ENCODE data around the gene FDCSP. TPM values are rescaled to one million over a fixed set of nuclear protein-coding genes. Genes with fewer than 3 reads are reported as not detected.

Gene FDCSP
- total RNA-seq, 1 donor from 2014 or later: not detected

DNA sequence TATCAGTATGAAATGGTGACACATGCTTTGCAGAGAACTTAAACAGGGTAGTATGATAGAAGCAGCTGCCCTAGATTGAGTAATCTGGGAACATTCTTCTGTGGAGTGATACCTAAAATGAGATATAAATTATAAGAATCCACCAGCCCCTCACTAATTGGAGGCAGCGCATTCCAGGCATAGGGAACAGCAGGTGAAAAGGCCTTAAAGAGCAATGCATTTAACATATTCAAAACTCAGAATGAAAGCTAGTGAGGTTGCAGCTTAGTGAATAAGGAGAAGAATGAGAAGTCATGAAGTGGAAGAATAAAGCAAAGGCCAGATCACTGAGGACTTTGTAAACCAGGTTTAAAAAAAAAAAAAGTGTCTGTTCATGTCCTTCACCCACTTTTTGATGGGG lies 35.3 kb upstream of the FDCSP start:
- TF ChIP-seq CTCF (IDR thresholded peaks at IDR 0.05; ENCODE audit: insufficient read depth, low read depth, low read length): no peak
- no peak for TF ChIP-seq EZH2 (IDR thresholded peaks at IDR 0.05; ENCODE audit: insufficient read depth, low read length)

GRCh38 chr4:70191647-70192046 lies 34.3 kb upstream of the FDCSP start:
- Mint-ChIP-seq H3K27ac (ENCODE audit: unreplicated experiment) (no peak overlapping the region), H3K4me3 (ENCODE audit: unreplicated experiment) (no peak overlapping the region), H3K36me3 (ENCODE audit: low read depth, unreplicated experiment) (no peaks in the 10 kb centered on the region), H3K4me1 (ENCODE audit: low read depth, unreplicated experiment) (no peaks in the 10 kb centered on the region), H3K9me3 (ENCODE audit: unreplicated experiment) (no peaks in the 10 kb centered on the region), H3K27me3 (ENCODE audit: low read depth, unreplicated experiment) (no peaks in the 10 kb centered on the region)
- H3K4me2 ChIP-seq (ENCODE audit: low read length): no peak overlapping the region
- FAIRE-seq (no peak), DNase-seq (ENCODE audit: low read depth) (no peak)
- no peak overlapping the region for H2AFZ ChIP-seq (ENCODE audit: low read depth, low read length)
- H3K79me2 ChIP-seq (ENCODE audit: insufficient read depth, low read length): no peaks in the 10 kb centered on the region
- H3K36me3 ChIP-seq (ENCODE audit: insufficient read depth, low read length): no peaks in the 10 kb centered on the region
- H3K9me3 ChIP-seq (ENCODE audit: insufficient read depth, low read depth, low read length): no peaks in the 10 kb centered on the region
- H3K4me3 ChIP-seq (ENCODE audit: insufficient read depth, low read depth, low read length): no peak overlapping the region
- H3K27ac ChIP-seq (ENCODE audit: low read depth, low read length): no peak overlapping the region
- TF ChIP-seq EZH2 (IDR thresholded peaks at IDR 0.05; ENCODE audit: insufficient read depth, low read length): no peak
- H3K9ac ChIP-seq (ENCODE audit: low read length): no peak overlapping the region
- no peaks in the 10 kb centered on the region for H4K20me1 ChIP-seq (ENCODE audit: insufficient read depth, low read length)
- no peaks in the 10 kb centered on the region for H3K27me3 ChIP-seq (ENCODE audit: insufficient read depth, low read length)
- H3K4me1 ChIP-seq (ENCODE audit: insufficient read depth, low read length): no peaks in the 10 kb centered on the region

More for the DNA sequence above, 35.3 kb upstream of the FDCSP start:
- Mint-ChIP-seq H3K27me3 (ENCODE audit: low read depth, unreplicated experiment) (no peaks in the 10 kb centered on the region), H3K4me3 (ENCODE audit: unreplicated experiment) (no peak overlapping the region), H3K9me3 (ENCODE audit: unreplicated experiment) (no peaks in the 10 kb centered on the region), H3K4me1 (ENCODE audit: low read depth, unreplicated experiment) (no peaks in the 10 kb centered on the region), H3K36me3 (ENCODE audit: low read depth, unreplicated experiment) (no peaks in the 10 kb centered on the region), H3K27ac (ENCODE audit: unreplicated experiment) (no peak overlapping the region)
- H3K79me2 ChIP-seq (ENCODE audit: insufficient read depth, low read length): no peaks in the 10 kb centered on the region
- H3K4me1 ChIP-seq (ENCODE audit: insufficient read depth, low read length): no peaks in the 10 kb centered on the region
- H2AFZ ChIP-seq (ENCODE audit: low read depth, low read length): no peak overlapping the region
- no peak overlapping the region for H3K9ac ChIP-seq (ENCODE audit: low read length)
- DNase-seq (ENCODE audit: low read depth): no peak
- no peak overlapping the region for H3K27ac ChIP-seq (ENCODE audit: low read depth, low read length)
- FAIRE-seq: no peak
- no peak overlapping the region for H3K4me2 ChIP-seq (ENCODE audit: low read length)
- H3K27me3 ChIP-seq (ENCODE audit: insufficient read depth, low read length): no peaks in the 10 kb centered on the region
- no peaks in the 10 kb centered on the region for H4K20me1 ChIP-seq (ENCODE audit: insufficient read depth, low read length)
- no peaks in the 10 kb centered on the region for H3K36me3 ChIP-seq (ENCODE audit: insufficient read depth, low read length)
- no peak overlapping the region for H3K4me3 ChIP-seq (ENCODE audit: insufficient read depth, low read depth, low read length)
- no peaks in the 10 kb centered on the region for H3K9me3 ChIP-seq (ENCODE audit: insufficient read depth, low read depth, low read length)

DNA sequence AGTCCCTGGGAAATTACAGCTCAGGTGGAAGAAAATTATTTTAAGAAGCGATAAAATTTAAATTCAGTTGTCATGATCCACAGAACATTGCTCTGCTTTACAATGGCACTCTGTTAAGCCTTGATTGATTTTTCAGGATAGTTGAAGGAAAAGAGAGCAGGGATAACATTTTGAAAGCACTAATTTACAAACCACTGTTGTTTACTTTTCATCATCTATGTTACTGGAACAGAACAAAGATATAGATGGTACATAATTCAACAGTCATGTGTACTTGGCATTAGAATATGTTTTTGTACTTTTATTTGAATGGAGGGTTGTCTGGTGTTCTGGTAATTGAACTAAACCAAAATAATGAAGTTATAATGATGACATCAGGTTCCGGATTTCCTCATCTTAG lies 33.0 kb upstream of the FDCSP start:
- no peaks in the 10 kb centered on the region for H3K9me3 Mint-ChIP-seq (ENCODE audit: unreplicated experiment)
- DNase-seq (ENCODE audit: low read depth) (no peak), FAIRE-seq (no peak)
- H3K79me2 ChIP-seq (ENCODE audit: insufficient read depth, low read length): no peaks in the 10 kb centered on the region
- no peak overlapping the region for H3K4me3 Mint-ChIP-seq (ENCODE audit: unreplicated experiment)
- H3K36me3 Mint-ChIP-seq (ENCODE audit: low read depth, unreplicated experiment): no peaks in the 10 kb centered on the region
- no peaks in the 10 kb centered on the region for H3K4me1 ChIP-seq (ENCODE audit: insufficient read depth, low read length)
- H3K27me3 ChIP-seq (ENCODE audit: insufficient read depth, low read length): no peaks in the 10 kb centered on the region
- H3K4me2 ChIP-seq (ENCODE audit: low read length): no peak overlapping the region
- H3K9me3 ChIP-seq (ENCODE audit: insufficient read depth, low read depth, low read length): no peaks in the 10 kb centered on the region
- no peak overlapping the region for H3K9ac ChIP-seq (ENCODE audit: low read length)
- no peaks in the 10 kb centered on the region for H3K36me3 ChIP-seq (ENCODE audit: insufficient read depth, low read length)
- no peaks in the 10 kb centered on the region for H4K20me1 ChIP-seq (ENCODE audit: insufficient read depth, low read length)
- no peaks in the 10 kb centered on the region for H3K4me1 Mint-ChIP-seq (ENCODE audit: low read depth, unreplicated experiment)
- no peak overlapping the region for H3K27ac ChIP-seq (ENCODE audit: low read depth, low read length)
- H3K27me3 Mint-ChIP-seq (ENCODE audit: low read depth, unreplicated experiment): no peaks in the 10 kb centered on the region
- H3K27ac Mint-ChIP-seq (ENCODE audit: unreplicated experiment): no peak overlapping the region
- TF ChIP-seq EZH2 (IDR thresholded peaks at IDR 0.05; ENCODE audit: insufficient read depth, low read length): no peak
- no peak for TF ChIP-seq CTCF (IDR thresholded peaks at IDR 0.05; ENCODE audit: insufficient read depth, low read depth, low read length)
- no peak overlapping the region for H2AFZ ChIP-seq (ENCODE audit: low read depth, low read length)
- no peak overlapping the region for H3K4me3 ChIP-seq (ENCODE audit: insufficient read depth, low read depth, low read length)
